ENCODE measurements around the gene ZNF549. TPM values are rescaled to one million over a fixed set of nuclear protein-coding genes. Genes with fewer than 3 reads are reported as not detected.

Gene ZNF549
- total RNA-seq, 1 donor from 2014 or later: 7.6 TPM

DNA sequence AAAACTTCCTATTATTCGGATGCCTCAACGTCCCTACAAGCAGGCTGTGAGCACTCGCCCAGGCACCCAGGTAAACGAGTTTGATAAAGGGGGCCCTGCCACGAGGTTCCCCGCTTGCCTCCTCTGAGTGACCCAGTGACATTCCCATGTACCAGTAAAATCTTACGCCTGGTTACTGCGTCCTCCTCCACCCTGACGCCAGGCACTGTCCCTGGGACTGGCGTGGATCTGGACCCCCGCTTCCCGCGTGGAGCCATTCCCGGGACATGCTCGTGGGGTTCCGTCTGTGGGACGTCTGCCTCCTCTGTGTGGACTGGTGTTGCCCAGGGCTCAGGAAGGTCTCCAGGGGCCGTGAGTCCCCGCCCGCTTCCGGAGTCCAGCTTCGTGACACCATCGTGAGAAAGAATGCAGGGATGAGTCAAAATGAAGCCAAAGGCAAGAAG, 32.9 kb downstream of the ZNF549 start:
- DNase-seq (ENCODE audit: low read depth) (peak; percentile 43), FAIRE-seq (no peak)
- TF ChIP-seq, protein P1, sequence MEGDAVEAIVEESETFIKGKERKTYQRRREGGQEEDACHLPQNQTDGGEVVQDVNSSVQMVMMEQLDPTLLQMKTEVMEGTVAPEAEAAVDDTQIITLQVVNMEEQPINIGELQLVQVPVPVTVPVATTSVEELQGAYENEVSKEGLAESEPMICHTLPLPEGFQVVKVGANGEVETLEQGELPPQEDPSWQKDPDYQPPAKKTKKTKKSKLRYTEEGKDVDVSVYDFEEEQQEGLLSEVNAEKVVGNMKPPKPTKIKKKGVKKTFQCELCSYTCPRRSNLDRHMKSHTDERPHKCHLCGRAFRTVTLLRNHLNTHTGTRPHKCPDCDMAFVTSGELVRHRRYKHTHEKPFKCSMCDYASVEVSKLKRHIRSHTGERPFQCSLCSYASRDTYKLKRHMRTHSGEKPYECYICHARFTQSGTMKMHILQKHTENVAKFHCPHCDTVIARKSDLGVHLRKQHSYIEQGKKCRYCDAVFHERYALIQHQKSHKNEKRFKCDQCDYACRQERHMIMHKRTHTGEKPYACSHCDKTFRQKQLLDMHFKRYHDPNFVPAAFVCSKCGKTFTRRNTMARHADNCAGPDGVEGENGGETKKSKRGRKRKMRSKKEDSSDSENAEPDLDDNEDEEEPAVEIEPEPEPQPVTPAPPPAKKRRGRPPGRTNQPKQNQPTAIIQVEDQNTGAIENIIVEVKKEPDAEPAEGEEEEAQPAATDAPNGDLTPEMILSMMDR (IDR thresholded peaks at IDR 0.05; ENCODE audit: insufficient read depth, low read length, severe bottlenecking): no peak
- Histone ChIP-seq H3K4me3 (ENCODE audit: low read depth, low read length) (peak overlapping the region; percentile 99), H3K27me3 (ENCODE audit: control insufficient read depth, insufficient read depth, low read length) (no peaks in the 10 kb centered on the region), H3K36me3 (ENCODE audit: control insufficient read depth, insufficient read depth, low read length) (peaks cover 8% of the 10 kb centered on the region)

DNA sequence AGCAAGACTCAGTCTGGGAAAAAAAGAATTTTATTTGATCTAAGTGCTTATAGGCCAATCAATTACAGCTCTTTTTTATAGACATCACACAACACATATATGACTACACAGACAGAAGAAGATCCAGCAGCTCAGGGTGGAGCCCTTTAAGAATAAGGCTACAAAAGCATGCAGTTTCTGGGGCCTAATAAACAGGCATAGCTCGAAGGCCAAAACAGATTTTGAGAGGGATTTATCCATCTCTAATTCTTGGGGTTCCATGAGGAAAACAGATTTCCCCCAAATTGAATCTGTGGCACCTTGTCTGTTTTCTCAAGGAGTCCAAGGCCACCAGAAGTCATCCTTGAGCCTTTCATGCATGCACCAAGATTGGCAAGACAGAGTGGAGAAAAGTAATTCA, 36.4 kb downstream of the ZNF549 start:
- Histone ChIP-seq H3K27me3 (ENCODE audit: control insufficient read depth, insufficient read depth, low read length) (no peaks in the 10 kb centered on the region), H3K4me3 (ENCODE audit: low read depth, low read length) (no peak overlapping the region), H3K36me3 (ENCODE audit: control insufficient read depth, insufficient read depth, low read length) (no peaks in the 10 kb centered on the region)
- TF ChIP-seq, protein P1 (IDR thresholded peaks at IDR 0.05; ENCODE audit: insufficient read depth, low read length, severe bottlenecking): no peak
- FAIRE-seq: no peak
- no peak for DNase-seq (ENCODE audit: low read depth)

DNA sequence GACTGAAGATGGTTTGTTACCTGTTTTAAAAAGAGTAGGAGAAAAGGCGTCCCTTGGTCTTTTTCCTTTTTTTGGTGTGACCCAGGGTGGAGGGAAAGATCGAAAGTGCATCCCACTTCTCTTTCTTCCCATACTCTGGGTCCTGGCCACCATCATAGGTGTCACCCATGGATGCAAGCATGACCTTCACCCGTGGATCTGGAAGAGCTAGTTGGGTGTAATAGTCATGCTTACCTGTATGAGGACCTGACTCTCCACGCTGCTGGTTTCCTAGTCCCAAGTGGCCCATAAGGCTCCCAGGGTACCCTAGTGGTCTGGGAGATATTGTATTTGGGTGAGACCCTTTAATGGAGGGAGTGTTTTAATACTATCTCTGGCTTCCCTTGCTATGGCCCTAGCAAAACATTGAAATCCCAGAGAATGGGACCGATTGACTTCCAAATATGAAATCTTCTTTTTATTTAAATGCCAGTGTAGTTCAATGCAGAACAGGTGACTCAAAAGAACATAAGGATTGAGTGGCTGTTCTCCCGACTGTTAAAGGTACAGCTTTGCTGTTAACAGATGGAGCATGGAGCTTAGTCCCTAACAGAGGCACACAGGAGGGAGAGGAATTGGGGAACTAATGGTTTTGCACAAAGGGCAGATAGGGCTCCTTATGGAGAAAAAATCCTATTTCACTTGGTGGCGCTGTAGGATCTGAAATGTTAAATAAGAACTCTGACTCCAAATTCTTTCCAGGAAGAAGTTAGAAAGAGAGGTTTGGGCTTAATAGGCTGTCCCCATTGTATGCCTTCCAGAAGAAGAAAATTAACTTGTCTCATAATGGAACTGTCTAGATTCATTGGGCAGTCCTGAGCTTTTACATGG, 39.5 kb downstream of the ZNF549 start:
- Histone ChIP-seq H3K36me3 (ENCODE audit: control insufficient read depth, insufficient read depth, low read length) (no peaks in the 10 kb centered on the region), H3K27me3 (ENCODE audit: control insufficient read depth, insufficient read depth, low read length) (no peaks in the 10 kb centered on the region), H3K4me3 (ENCODE audit: low read depth, low read length) (no peak overlapping the region)
- peak; percentile 3 for DNase-seq (ENCODE audit: low read depth)
- FAIRE-seq: no peak
- TF ChIP-seq, protein P1 (IDR thresholded peaks at IDR 0.05; ENCODE audit: insufficient read depth, low read length, severe bottlenecking): no peak

DNA sequence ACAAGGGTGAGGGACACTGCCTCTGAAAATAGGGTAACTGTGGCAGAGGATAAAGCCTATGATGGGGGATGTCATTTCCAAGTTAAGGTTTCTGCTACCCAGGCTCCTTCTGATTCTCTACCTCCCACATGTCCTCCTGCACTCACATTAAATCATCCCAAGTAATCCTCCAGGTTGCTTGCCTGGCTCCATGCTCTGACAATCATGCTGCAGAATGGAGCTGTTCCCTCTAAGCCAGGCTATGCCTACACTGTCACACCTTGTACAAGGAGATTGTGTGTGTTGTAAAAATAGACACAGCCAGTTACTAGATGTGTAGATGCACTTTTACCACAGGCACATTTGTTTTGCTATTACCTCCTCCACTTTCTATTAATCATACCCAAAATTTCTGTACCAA, 43.6 kb downstream of the ZNF549 start:
- TF ChIP-seq, protein P1 (IDR thresholded peaks at IDR 0.05; ENCODE audit: insufficient read depth, low read length, severe bottlenecking): no peak
- peaks cover 17% of the 10 kb centered on the region for H3K36me3 ChIP-seq (ENCODE audit: control insufficient read depth, insufficient read depth, low read length)
- no peak for DNase-seq (ENCODE audit: low read depth)
- FAIRE-seq: no peak
- no peaks in the 10 kb centered on the region for H3K27me3 ChIP-seq (ENCODE audit: control insufficient read depth, insufficient read depth, low read length)
- no peak overlapping the region for H3K4me3 ChIP-seq (ENCODE audit: low read depth, low read length)

DNA sequence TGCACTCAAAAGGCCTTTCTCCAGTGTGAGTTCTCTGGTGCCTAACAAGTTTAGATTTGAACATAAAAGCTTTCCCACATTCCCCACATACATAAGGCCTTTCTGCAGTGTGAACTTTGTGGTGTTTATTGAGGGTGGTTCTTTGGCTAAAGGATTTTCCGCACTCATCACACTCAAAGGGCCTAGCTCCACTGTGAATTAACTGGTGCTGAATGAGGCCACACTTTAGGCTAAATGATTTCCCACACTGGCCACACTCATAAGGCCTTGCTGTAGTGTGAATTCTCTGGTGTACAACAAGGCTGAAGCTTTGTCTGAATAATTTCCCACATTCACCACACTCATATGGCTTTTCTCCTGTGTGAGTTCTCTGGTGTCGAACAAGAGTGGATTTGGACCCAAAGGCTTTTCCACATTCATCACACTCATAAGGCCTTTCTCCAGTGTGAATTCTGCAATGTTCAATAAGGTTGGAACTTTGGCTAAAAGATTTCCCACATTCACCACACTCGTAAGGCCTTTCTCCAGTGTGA, 45.3 kb downstream of the ZNF549 start:
- Histone ChIP-seq H3K36me3 (ENCODE audit: control insufficient read depth, insufficient read depth, low read length) (peaks cover 24% of the 10 kb centered on the region), H3K27me3 (ENCODE audit: control insufficient read depth, insufficient read depth, low read length) (no peaks in the 10 kb centered on the region), H3K4me3 (ENCODE audit: low read depth, low read length) (no peak overlapping the region)
- TF ChIP-seq, protein P1 (IDR thresholded peaks at IDR 0.05; ENCODE audit: insufficient read depth, low read length, severe bottlenecking): no peak
- no peak for FAIRE-seq
- DNase-seq (ENCODE audit: low read depth): no peak

All from bronchial epithelial cell (primary cell).